ENCODE measurements around the gene LHFPL3.

- no peak for TF ChIP-seq CTCF (IDR thresholded peaks at IDR 0.05)
- no peak for TF ChIP-seq ZFX (IDR thresholded peaks at IDR 0.05; ENCODE audit: borderline replicate concordance)
Observed at GRCh38 chr7:104482362-104483037, 154.1 kb downstream of the LHFPL3 start.
